Measurements from ENCODE around the gene ALAS1.
"Not testable (repeated sequence)": the region's sequence is repeated elsewhere in the genome, so short reads cannot be mapped to it uniquely, and the experiment has no call there.

ALAS1 gene

DNA sequence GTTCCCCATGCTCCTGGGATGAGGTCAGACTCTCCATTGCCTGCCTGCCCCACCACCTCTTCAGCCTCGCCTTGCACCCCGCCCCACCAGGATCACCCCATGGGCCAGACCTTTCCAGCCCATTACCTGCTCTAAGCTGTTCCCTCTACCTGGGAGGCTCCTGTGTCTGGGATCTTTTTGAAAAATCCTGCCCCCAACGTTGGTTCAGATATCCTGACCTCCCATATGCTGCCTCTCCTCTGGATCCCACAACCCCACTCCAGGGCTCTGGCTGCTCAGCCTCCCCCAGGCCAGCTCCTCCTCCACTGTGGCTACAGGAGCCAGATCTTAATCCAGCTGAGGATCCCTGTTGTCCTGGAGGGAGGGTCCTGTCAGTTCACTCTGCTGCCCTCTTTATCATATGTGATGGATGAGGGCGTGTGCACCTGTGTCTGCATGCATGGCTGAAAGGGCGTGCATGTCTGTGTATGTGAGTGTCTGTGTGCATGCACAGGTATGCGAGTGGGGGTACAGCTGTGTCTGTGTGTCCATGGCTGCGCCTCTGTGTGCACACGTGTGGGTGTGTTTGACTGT is 21.7 kb upstream of the ALAS1 start:
- Histone ChIP-seq H3K27me3 (replicated peaks in 2 of 5; ENCODE audit: control insufficient read depth in 4 of 5, insufficient read depth in 5 of 5, low read length in 4 of 5) (no peaks in the 10 kb centered on the region), H3K27ac (ENCODE audit: insufficient read depth in 1 of 2, low read depth in 1 of 2, low read length in 2 of 2, poor library complexity in 1 of 2, severe bottlenecking in 2 of 2) (no peak overlapping the region), H3K9me3 (ENCODE audit: control extremely low read depth in 1 of 5, control insufficient read depth in 4 of 5, insufficient read depth in 2 of 5, low read depth in 1 of 5, low read length in 4 of 5) (no peaks in the 10 kb centered on the region), H3K4me3 (ENCODE audit: control insufficient read depth in 1 of 7, extremely low read depth in 1 of 7, insufficient read depth in 4 of 7, low read depth in 2 of 7, low read length in 6 of 7) (no peak overlapping the region), H3K36me3 (ENCODE audit: control insufficient read depth in 4 of 4, insufficient read depth in 4 of 4, low read length in 3 of 4) (no peaks in the 10 kb centered on the region), H3K4me1 (ENCODE audit: control extremely low read depth in 1 of 4, control insufficient read depth in 4 of 4, insufficient read depth in 4 of 4, low read length in 3 of 4) (peaks cover 0 to 12% (median 0%) of the 10 kb centered on the region in 4 experiments)
- 100% methylated on average over 4 of the region's 8 CpGs for WGBS (ENCODE audit: insufficient coverage)
- CTCF ChIA-PET, result interaction anchor here (0.6 kb wide), 1 partner anchor 57 kb away, joined by 3 read pairs; no protein-coding TSS in a partner anchor
- POLR2A ChIA-PET, result no interaction called here
- no peak for DNase-seq

DNA sequence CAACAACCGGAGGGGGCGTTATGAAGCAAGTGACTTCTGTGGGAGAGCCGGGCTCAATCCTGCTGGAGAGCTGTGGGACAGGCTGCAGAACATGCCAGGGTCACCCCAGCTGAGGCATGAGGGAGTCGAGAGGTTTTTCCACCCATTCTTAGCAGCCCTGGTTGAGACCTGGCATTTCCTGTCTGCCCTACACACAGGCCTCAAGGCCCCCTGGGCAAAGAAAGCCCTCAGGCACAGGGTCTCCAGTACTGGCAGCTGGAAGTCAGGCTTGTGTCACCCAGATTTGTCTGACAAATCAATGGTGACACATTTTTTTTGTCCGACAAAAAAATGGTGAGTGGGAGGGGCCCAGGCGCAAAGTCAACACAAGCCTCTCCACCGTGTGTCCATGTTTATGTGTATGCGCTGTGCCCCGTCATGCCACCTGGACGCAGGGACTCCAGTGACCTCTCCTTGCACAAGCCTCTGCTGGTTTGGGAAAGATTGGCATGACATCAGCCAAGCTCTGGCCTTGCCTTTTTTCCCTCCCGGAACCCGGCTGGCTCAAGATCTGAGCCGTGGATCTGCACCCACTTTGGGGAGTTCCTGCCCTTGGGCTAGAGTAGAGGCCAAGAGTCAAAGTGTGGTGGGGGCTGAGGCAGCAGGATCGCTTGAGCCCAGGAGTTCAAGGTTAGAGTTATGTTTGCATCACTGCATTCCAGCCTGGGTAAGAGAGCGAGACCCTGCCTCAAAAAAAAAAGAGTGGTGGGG is 20.8 kb upstream of the ALAS1 start:
- ChIA-PET POLR2A (no interaction called here), CTCF (interaction anchor here (1.0 kb wide), 1 partner anchor 9 kb away, joined by 4 read pairs; no protein-coding TSS in a partner anchor)
- H3K27me3 ChIP-seq (replicated peaks in 2 of 5; ENCODE audit: control insufficient read depth in 4 of 5, insufficient read depth in 5 of 5, low read length in 4 of 5), result no peaks in the 10 kb centered on the region
- DNase-seq, result no peak
- H3K9me3 ChIP-seq (ENCODE audit: control extremely low read depth in 1 of 5, control insufficient read depth in 4 of 5, insufficient read depth in 2 of 5, low read depth in 1 of 5, low read length in 4 of 5), result no peaks in the 10 kb centered on the region
- H3K27ac ChIP-seq (ENCODE audit: insufficient read depth in 1 of 2, low read depth in 1 of 2, low read length in 2 of 2, poor library complexity in 1 of 2, severe bottlenecking in 2 of 2), result no peak overlapping the region
- H3K36me3 ChIP-seq (ENCODE audit: control insufficient read depth in 4 of 4, insufficient read depth in 4 of 4, low read length in 3 of 4), result no peaks in the 10 kb centered on the region
- peaks cover 0 to 12% (median 0%) of the 10 kb centered on the region in 4 experiments for H3K4me1 ChIP-seq (ENCODE audit: control extremely low read depth in 1 of 4, control insufficient read depth in 4 of 4, insufficient read depth in 4 of 4, low read length in 3 of 4)
- WGBS (ENCODE audit: insufficient coverage), result 96% methylated on average over 12 of the region's 15 CpGs
- H3K4me3 ChIP-seq (ENCODE audit: control insufficient read depth in 1 of 7, extremely low read depth in 1 of 7, insufficient read depth in 4 of 7, low read depth in 2 of 7, low read length in 6 of 7), result no peak overlapping the region

DNA sequence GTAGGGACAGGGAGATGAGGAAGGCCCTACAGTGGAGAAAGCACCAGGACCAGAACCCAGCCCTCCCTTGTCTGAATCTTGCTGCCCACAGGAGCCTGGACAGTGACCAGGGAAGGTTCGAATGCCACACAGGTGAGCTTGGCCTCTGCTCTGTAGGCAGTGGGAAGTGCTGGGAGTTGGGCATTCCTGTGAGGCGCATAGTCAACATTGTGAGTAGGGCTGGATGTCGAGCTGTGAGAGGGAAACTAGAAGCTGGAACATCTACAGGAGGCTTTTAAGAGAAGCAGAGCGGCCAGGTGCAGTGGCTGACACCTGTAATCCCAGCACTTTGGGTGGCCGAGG is 20.3 kb upstream of the ALAS1 start:
- Histone ChIP-seq H3K36me3 (ENCODE audit: control insufficient read depth in 4 of 4, insufficient read depth in 4 of 4, low read length in 3 of 4) (no peaks in the 10 kb centered on the region), H3K4me1 (ENCODE audit: control extremely low read depth in 1 of 4, control insufficient read depth in 4 of 4, insufficient read depth in 4 of 4, low read length in 3 of 4) (peaks cover 0 to 12% (median 0%) of the 10 kb centered on the region in 4 experiments), H3K27ac (ENCODE audit: insufficient read depth in 1 of 2, low read depth in 1 of 2, low read length in 2 of 2, poor library complexity in 1 of 2, severe bottlenecking in 2 of 2) (no peak overlapping the region), H3K4me3 (ENCODE audit: control insufficient read depth in 1 of 7, extremely low read depth in 1 of 7, insufficient read depth in 4 of 7, low read depth in 2 of 7, low read length in 6 of 7) (no peak overlapping the region), H3K27me3 (replicated peaks in 2 of 5; ENCODE audit: control insufficient read depth in 4 of 5, insufficient read depth in 5 of 5, low read length in 4 of 5) (no peaks in the 10 kb centered on the region), H3K9me3 (ENCODE audit: control extremely low read depth in 1 of 5, control insufficient read depth in 4 of 5, insufficient read depth in 2 of 5, low read depth in 1 of 5, low read length in 4 of 5) (no peaks in the 10 kb centered on the region)
- CTCF ChIA-PET, result interaction anchor here (1.0 kb wide), 1 partner anchor 8 kb away, joined by 4 read pairs; no protein-coding TSS in a partner anchor
- no peak for DNase-seq
- POLR2A ChIA-PET, result no interaction called here
- WGBS (ENCODE audit: insufficient coverage), result 93% methylated on average over 4 of the region's 5 CpGs

DNA sequence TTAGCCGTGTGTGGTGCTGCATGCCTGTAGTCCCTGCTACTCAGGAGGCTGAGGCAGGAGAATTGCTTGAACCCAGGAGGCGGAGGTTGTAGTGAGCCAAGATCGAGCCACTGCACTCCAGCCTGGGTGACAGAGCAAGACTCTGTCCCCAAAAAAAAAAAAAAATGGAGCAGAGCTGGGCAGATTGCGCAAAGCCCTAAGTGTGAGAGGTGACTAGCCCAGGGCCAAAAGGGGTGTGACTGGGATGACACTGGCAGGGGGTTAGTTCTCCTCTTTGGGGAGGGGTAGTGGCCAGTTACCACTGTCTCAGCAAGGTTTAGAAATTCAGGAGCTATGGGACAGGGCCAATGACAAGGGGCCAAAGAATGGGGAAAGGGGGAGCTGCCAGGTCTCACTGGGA is 19.8 kb upstream of the ALAS1 start:
- H3K4me1 ChIP-seq (ENCODE audit: control extremely low read depth in 1 of 4, control insufficient read depth in 4 of 4, insufficient read depth in 4 of 4, low read length in 3 of 4), result peaks cover 0 to 16% (median 0%) of the 10 kb centered on the region in 4 experiments
- H3K36me3 ChIP-seq (ENCODE audit: control insufficient read depth in 4 of 4, insufficient read depth in 4 of 4, low read length in 3 of 4); POLR2A ChIA-PET; H3K27me3 ChIP-seq (replicated peaks in 2 of 5; ENCODE audit: control insufficient read depth in 4 of 5, insufficient read depth in 5 of 5, low read length in 4 of 5); H3K27ac ChIP-seq (ENCODE audit: insufficient read depth in 1 of 2, low read depth in 1 of 2, low read length in 2 of 2, poor library complexity in 1 of 2, severe bottlenecking in 2 of 2); DNase-seq; H3K4me3 ChIP-seq (ENCODE audit: control insufficient read depth in 1 of 7, extremely low read depth in 1 of 7, insufficient read depth in 4 of 7, low read depth in 2 of 7, low read length in 6 of 7); H3K9me3 ChIP-seq (ENCODE audit: control extremely low read depth in 1 of 5, control insufficient read depth in 4 of 5, insufficient read depth in 2 of 5, low read depth in 1 of 5, low read length in 4 of 5): not testable (repeated sequence)
- 88% methylated on average over 2 of the region's 4 CpGs for WGBS (ENCODE audit: insufficient coverage)
- CTCF ChIA-PET, result interaction anchor here (1.5 kb wide), 1 partner anchor 10 kb away, joined by 3 read pairs; no protein-coding TSS in a partner anchor

DNA sequence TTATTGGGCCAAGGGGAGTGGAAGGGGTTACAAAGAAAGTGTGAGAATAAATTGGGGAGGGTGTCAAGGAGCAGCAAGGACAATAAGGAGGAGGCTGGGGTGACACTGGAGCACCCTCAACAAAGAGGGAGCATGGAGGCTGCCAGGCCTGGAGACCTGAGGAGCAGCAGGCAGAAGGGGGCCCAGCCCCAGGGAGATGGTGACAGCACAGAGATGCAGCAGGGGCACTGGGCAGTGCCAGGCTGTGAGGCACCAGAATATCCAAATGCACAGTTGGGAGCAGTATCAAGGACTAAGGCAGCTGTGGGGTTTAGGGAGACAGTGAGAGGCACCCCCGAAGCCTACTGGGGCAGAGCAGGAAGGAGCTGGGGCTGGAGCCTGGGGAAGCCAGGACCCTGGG is 19.4 kb upstream of the ALAS1 start:
- H3K4me3 ChIP-seq (ENCODE audit: control insufficient read depth in 1 of 7, extremely low read depth in 1 of 7, insufficient read depth in 4 of 7, low read depth in 2 of 7, low read length in 6 of 7), result no peak overlapping the region
- H3K27me3 ChIP-seq (replicated peaks in 2 of 5; ENCODE audit: control insufficient read depth in 4 of 5, insufficient read depth in 5 of 5, low read length in 4 of 5), result no peaks in the 10 kb centered on the region
- ChIA-PET CTCF (interaction anchor here (1.5 kb wide), 1 partner anchor 9 kb away, joined by 3 read pairs; no protein-coding TSS in a partner anchor), POLR2A (no interaction called here)
- no peaks in the 10 kb centered on the region for H3K36me3 ChIP-seq (ENCODE audit: control insufficient read depth in 4 of 4, insufficient read depth in 4 of 4, low read length in 3 of 4)
- no peaks in the 10 kb centered on the region for H3K9me3 ChIP-seq (ENCODE audit: control extremely low read depth in 1 of 5, control insufficient read depth in 4 of 5, insufficient read depth in 2 of 5, low read depth in 1 of 5, low read length in 4 of 5)
- H3K27ac ChIP-seq (ENCODE audit: insufficient read depth in 1 of 2, low read depth in 1 of 2, low read length in 2 of 2, poor library complexity in 1 of 2, severe bottlenecking in 2 of 2), result no peak overlapping the region
- DNase-seq, result no peak
- 89% methylated on average over 1 of the region's 1 CpG for WGBS (ENCODE audit: insufficient coverage)
- H3K4me1 ChIP-seq (ENCODE audit: control extremely low read depth in 1 of 4, control insufficient read depth in 4 of 4, insufficient read depth in 4 of 4, low read length in 3 of 4), result peaks cover 0 to 17% (median 0%) of the 10 kb centered on the region in 4 experiments

DNA sequence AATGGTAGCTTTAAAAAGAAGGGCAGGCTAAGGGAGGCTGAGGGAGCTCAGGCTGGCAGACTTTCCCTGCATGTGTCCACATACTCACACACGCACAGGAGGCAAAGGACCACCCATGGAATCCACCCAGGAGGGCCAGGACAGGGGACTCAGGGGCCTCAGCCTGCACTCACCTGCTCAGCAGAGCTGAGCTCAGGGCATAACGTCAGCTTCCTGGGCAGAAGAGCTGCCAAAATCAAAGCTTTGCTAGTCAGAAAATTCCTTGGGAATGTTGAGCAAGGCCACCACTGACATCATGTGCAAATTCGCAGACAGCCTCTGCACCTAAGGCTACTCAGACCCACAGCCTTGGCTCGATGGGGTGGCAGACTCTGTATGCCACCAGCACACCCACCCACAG is 16.4 kb upstream of the ALAS1 start:
- no peak for DNase-seq
- H3K4me1 ChIP-seq (ENCODE audit: control extremely low read depth in 1 of 4, control insufficient read depth in 4 of 4, insufficient read depth in 4 of 4, low read length in 3 of 4), result peaks cover 0 to 31% (median under 1%) of the 10 kb centered on the region in 4 experiments
- no peaks in the 10 kb centered on the region for H3K27me3 ChIP-seq (replicated peaks in 2 of 5; ENCODE audit: control insufficient read depth in 4 of 5, insufficient read depth in 5 of 5, low read length in 4 of 5)
- CTCF ChIA-PET, result interaction anchor here (0.9 to 1.8 kb wide), 4 partner anchors 9 to 43 kb away, joined by 3 to 7 read pairs (median 5); partner anchors contain the start of gene TLR9
- no peaks in the 10 kb centered on the region for H3K36me3 ChIP-seq (ENCODE audit: control insufficient read depth in 4 of 4, insufficient read depth in 4 of 4, low read length in 3 of 4)
- no peak overlapping the region for H3K27ac ChIP-seq (ENCODE audit: insufficient read depth in 1 of 2, low read depth in 1 of 2, low read length in 2 of 2, poor library complexity in 1 of 2, severe bottlenecking in 2 of 2)
- POLR2A ChIA-PET, result no interaction called here
- no peaks in the 10 kb centered on the region for H3K9me3 ChIP-seq (ENCODE audit: control extremely low read depth in 1 of 5, control insufficient read depth in 4 of 5, insufficient read depth in 2 of 5, low read depth in 1 of 5, low read length in 4 of 5)
- H3K4me3 ChIP-seq (ENCODE audit: control insufficient read depth in 1 of 7, extremely low read depth in 1 of 7, insufficient read depth in 4 of 7, low read depth in 2 of 7, low read length in 6 of 7), result no peak overlapping the region
- WGBS (ENCODE audit: insufficient coverage), result 100% methylated on average over 3 of the region's 4 CpGs

DNA sequence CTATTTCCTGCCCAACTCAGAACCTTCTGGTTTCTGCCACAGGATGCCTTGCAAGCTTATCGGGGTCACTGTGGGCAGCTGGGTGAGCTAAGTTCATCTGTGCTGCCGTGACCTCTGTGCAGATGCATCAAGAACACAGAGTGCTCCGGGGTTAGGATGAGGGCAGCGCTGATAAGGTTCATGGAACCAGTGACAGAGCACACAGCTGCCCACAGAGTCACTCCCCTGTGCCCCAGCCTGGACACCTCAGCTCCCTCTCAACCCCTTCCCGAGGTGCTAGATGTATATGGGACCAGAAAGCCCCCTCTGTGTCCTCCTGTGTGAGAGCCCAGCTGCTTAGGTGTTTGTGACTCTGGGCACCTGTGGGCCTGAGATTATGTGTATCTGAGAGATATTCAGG is 15.8 kb upstream of the ALAS1 start:
- DNase-seq, result no peak
- Histone ChIP-seq H3K4me3 (ENCODE audit: control insufficient read depth in 1 of 7, extremely low read depth in 1 of 7, insufficient read depth in 4 of 7, low read depth in 2 of 7, low read length in 6 of 7) (no peak overlapping the region), H3K27me3 (replicated peaks in 2 of 5; ENCODE audit: control insufficient read depth in 4 of 5, insufficient read depth in 5 of 5, low read length in 4 of 5) (no peaks in the 10 kb centered on the region), H3K9me3 (ENCODE audit: control extremely low read depth in 1 of 5, control insufficient read depth in 4 of 5, insufficient read depth in 2 of 5, low read depth in 1 of 5, low read length in 4 of 5) (no peaks in the 10 kb centered on the region), H3K4me1 (ENCODE audit: control extremely low read depth in 1 of 4, control insufficient read depth in 4 of 4, insufficient read depth in 4 of 4, low read length in 3 of 4) (peaks cover 0 to 32% (median under 1%) of the 10 kb centered on the region in 4 experiments), H3K36me3 (ENCODE audit: control insufficient read depth in 4 of 4, insufficient read depth in 4 of 4, low read length in 3 of 4) (no peaks in the 10 kb centered on the region), H3K27ac (ENCODE audit: insufficient read depth in 1 of 2, low read depth in 1 of 2, low read length in 2 of 2, poor library complexity in 1 of 2, severe bottlenecking in 2 of 2) (no peak overlapping the region)
- ChIA-PET CTCF (interaction anchor here (0.9 to 1.8 kb wide), 8 partner anchors 10 to 62 kb away, joined by 3 to 7 read pairs (median 4); partner anchors contain the start of gene TLR9), POLR2A (no interaction called here)
- WGBS (ENCODE audit: insufficient coverage), result 95% methylated on average over 4 of the region's 5 CpGs
